ENCODE measurements around the gene FOXC1.

DNA sequence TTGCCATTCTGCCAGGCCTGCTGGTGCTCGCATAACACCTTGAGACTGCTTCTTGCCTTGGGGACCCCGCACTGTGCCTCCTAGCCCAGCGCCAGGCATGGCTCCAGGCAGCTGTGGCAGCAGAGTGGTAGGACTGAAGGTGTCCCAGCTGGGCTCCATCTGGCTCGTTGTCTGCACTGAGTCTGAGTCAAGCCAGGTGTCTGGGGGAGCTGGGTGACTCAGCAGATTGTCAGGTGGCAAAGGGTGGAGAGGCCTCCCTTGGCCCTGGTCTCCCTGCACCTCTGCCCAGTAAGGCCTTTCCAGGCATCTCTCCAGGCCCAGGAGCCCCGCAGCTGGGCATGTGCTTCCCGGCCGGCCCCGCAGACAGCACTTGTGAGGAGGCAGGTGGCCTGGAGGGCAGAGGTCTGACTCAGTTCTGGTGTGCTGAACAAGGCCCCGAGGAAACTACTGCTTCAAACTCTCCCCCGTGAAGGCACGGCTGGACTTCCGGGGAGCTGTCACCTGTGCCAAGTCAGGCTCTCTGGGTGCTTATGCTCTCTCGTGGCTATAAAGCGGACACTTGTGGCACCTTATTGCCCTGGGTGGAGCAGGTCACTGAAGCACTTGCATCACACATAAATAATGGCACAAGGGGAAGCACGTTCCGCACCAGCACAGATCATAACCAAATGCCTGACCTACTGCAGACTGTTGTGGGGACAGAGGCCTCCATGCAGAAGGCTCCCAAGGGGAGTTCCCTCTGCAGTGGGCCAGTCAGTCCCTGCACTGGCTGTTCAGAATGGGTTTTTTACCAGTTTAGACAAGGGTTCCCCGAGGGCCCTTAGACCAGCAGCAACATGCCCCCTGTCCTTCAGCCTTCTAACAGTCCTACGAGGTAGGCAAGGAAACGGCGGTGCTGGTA, 27.5 kb downstream of the FOXC1 start:
- TF ChIP-seq EP300 (IDR thresholded peaks at IDR 0.05): no peak
- TF ChIP-seq, protein P1, sequence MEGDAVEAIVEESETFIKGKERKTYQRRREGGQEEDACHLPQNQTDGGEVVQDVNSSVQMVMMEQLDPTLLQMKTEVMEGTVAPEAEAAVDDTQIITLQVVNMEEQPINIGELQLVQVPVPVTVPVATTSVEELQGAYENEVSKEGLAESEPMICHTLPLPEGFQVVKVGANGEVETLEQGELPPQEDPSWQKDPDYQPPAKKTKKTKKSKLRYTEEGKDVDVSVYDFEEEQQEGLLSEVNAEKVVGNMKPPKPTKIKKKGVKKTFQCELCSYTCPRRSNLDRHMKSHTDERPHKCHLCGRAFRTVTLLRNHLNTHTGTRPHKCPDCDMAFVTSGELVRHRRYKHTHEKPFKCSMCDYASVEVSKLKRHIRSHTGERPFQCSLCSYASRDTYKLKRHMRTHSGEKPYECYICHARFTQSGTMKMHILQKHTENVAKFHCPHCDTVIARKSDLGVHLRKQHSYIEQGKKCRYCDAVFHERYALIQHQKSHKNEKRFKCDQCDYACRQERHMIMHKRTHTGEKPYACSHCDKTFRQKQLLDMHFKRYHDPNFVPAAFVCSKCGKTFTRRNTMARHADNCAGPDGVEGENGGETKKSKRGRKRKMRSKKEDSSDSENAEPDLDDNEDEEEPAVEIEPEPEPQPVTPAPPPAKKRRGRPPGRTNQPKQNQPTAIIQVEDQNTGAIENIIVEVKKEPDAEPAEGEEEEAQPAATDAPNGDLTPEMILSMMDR (IDR thresholded peaks at IDR 0.05): no peak
- TF ChIP-seq POLR2A (IDR thresholded peaks at IDR 0.05): no peak
- TF ChIP-seq POLR2AphosphoS5 (IDR thresholded peaks at IDR 0.05): no peak

All from stomach (tissue), 4 donors.